ENCODE measurements around the gene CMTM4. TPM values are rescaled to one million over a fixed set of nuclear protein-coding genes. Genes with fewer than 3 reads are reported as not detected.
A peak's percentile ranks its signal among the peaks of the same experiment; 100 is the strongest.

CMTM4 gene
- total and polyA plus RNA-seq, 7 donors: 6.1 to 65.1 (median 12.5) TPM

- WGBS, 2 donors: 11 to 52% methylated on average over 2 of the region's 2 CpGs
- Histone ChIP-seq H3K27ac (peak overlapping the region; percentile 78 to 88 (median 84)), H3K4me3 (no peak overlapping the region), H3K9me3 (no peaks in the 10 kb centered on the region), H3K4me1 (peaks cover 0 to 58% (median 50%) of the 10 kb centered on the region in 4 donors), H3K36me3 (peaks cover 6 to 74% (median 32%) of the 10 kb centered on the region in 4 donors), H3K27me3 (no peaks in the 10 kb centered on the region)
- TF ChIP-seq EP300 (IDR thresholded peaks at IDR 0.05) (no peak), POLR2AphosphoS5 (IDR thresholded peaks at IDR 0.05) (no peak), POLR2A (IDR thresholded peaks at IDR 0.05) (no peak), CTCF (IDR thresholded peaks at IDR 0.05) (no peak)
- intact Hi-C loops (cut with DNase I): loop anchor here (2.0 kb wide), 1 partner anchor 44 kb away; the partner anchor contains the start of gene CMTM4
- no peak for DNase-seq
Measured at GRCh38 chr16:66740533-66740932, 44.0 kb upstream of the CMTM4 start.

- H3K27me3 ChIP-seq: no peaks in the 10 kb centered on the region
- WGBS, 2 donors: 22 to 47% methylated on average over 2 of the region's 2 CpGs
- peak overlapping the region; percentile 78 to 88 (median 84) for H3K27ac ChIP-seq
- DNase-seq: no peak
- intact Hi-C loops (cut with DNase I): loop anchor here (2.0 kb wide), 1 partner anchor 43 kb away; the partner anchor contains the start of gene CMTM4
- no peak overlapping the region for H3K4me3 ChIP-seq
- H3K4me1 ChIP-seq: peaks cover 0 to 58% (median 50%) of the 10 kb centered on the region in 4 donors
- H3K36me3 ChIP-seq: peaks cover 10 to 74% (median 32%) of the 10 kb centered on the region in 4 donors
- no peak for TF ChIP-seq EP300 (IDR thresholded peaks at IDR 0.05)
- no peak for TF ChIP-seq POLR2A (IDR thresholded peaks at IDR 0.05)
- no peak for TF ChIP-seq POLR2AphosphoS5 (IDR thresholded peaks at IDR 0.05)
- TF ChIP-seq CTCF (IDR thresholded peaks at IDR 0.05): peak; percentile 14 to 50 (median 34)
- no peaks in the 10 kb centered on the region for H3K9me3 ChIP-seq
Measured at GRCh38 chr16:66740010-66740409, 43.5 kb upstream of the CMTM4 start.

GRCh38 chr16:66735891-66736290, 39.3 kb upstream of the CMTM4 start:
- WGBS, 2 donors: 90% methylated on average over 4 of the region's 4 CpGs
- no peak for DNase-seq
- Histone ChIP-seq H3K4me1 (peaks cover 0 to 29% (median 24%) of the 10 kb centered on the region in 4 donors), H3K27ac (no peak overlapping the region), H3K9me3 (no peaks in the 10 kb centered on the region), H3K36me3 (peaks cover 26 to 87% (median 54%) of the 10 kb centered on the region in 4 donors), H3K4me3 (no peak overlapping the region), H3K27me3 (no peaks in the 10 kb centered on the region)
- TF ChIP-seq EP300 (IDR thresholded peaks at IDR 0.05): no peak
- no peak for TF ChIP-seq CTCF (IDR thresholded peaks at IDR 0.05)
- no peak for TF ChIP-seq POLR2A (IDR thresholded peaks at IDR 0.05)
- no peak for TF ChIP-seq POLR2AphosphoS5 (IDR thresholded peaks at IDR 0.05)
- intact Hi-C loops (cut with DNase I): no loop called here

GRCh38 chr16:66731101-66731500, 34.6 kb upstream of the CMTM4 start:
- Histone ChIP-seq H3K27me3 (no peaks in the 10 kb centered on the region), H3K4me1 (peaks cover 0 to 18% (median 10%) of the 10 kb centered on the region in 4 donors), H3K4me3 (no peak overlapping the region), H3K36me3 (peaks cover 51 to 91% (median 73%) of the 10 kb centered on the region in 4 donors), H3K9me3 (no peaks in the 10 kb centered on the region), H3K27ac (no peak overlapping the region)
- DNase-seq: peak; percentile 33
- no peak for TF ChIP-seq POLR2A (IDR thresholded peaks at IDR 0.05)
- intact Hi-C loops (cut with DNase I): no loop called here
- 87 to 92% methylated on average over 7 of the region's 7 CpGs for WGBS, 2 donors

GRCh38 chr16:66728804-66729203, 32.3 kb upstream of the CMTM4 start:
- DNase-seq: peak; percentile 38
- TF ChIP-seq POLR2A (IDR thresholded peaks at IDR 0.05): no peak
- no peak for TF ChIP-seq CTCF (IDR thresholded peaks at IDR 0.05)
- no peak for TF ChIP-seq EP300 (IDR thresholded peaks at IDR 0.05)
- no peak for TF ChIP-seq POLR2AphosphoS5 (IDR thresholded peaks at IDR 0.05)
- intact Hi-C loops (cut with DNase I): loop anchor here (5.0 to 10.0 kb wide), 2 partner anchors 96 to 143 kb away; no protein-coding TSS in a partner anchor
- Histone ChIP-seq H3K4me1 (peaks cover 0 to 18% (median 10%) of the 10 kb centered on the region in 4 donors), H3K36me3 (peaks cover 52 to 91% (median 77%) of the 10 kb centered on the region in 4 donors), H3K9me3 (no peaks in the 10 kb centered on the region), H3K27me3 (no peaks in the 10 kb centered on the region), H3K4me3 (no peak overlapping the region), H3K27ac (peak overlapping the region in 1 of 4 donors; percentile 36)
- 56 to 68% methylated on average over 4 of the region's 4 CpGs for WGBS, 2 donors

Data from sigmoid colon (tissue), 7 donors.